Mesendoderm (in vitro differentiated cells): ENCODE data around the gene GNAQ.

Experiments used
- DNase-seq: peaks from one replicate; pipeline ENCODE4 v3.0.0; 2013
- H2AK5ac ChIP-seq: 2 replicates; pipeline ENCODE4 v1.6.1; 2013; ENCODE audit warnings: low read length, inconsistent platforms
- H2BK120ac ChIP-seq: 2 replicates; pipeline ENCODE4 v1.6.1; 2013; ENCODE audit warnings: low read depth, mild to moderate bottlenecking, low read length, moderate library complexity, mixed read lengths
- H2BK15ac ChIP-seq: replicated peaks from 2 replicates; pipeline ENCODE4 v1.6.1; 2013; ENCODE audit warnings: low read depth, mild to moderate bottlenecking, moderate library complexity
- H2BK5ac ChIP-seq: 2 replicates; pipeline ENCODE4 v1.6.1; 2013; ENCODE audit warnings: low read length, inconsistent platforms
- H3K18ac ChIP-seq: 2 replicates; pipeline ENCODE4 v1.6.1; 2013; ENCODE audit warnings: mild to moderate bottlenecking, low read length, mixed read lengths
- H3K23ac ChIP-seq: one replicate; pipeline ENCODE4 v1.6.1; 2013; ENCODE audit warnings: low read length
- H3K27ac ChIP-seq: 2 replicates; pipeline ENCODE4 v1.5.1; 2013; ENCODE audit warnings: low read depth, mild to moderate bottlenecking, inconsistent platforms, low read length, moderate library complexity
- H3K27me3 ChIP-seq: 2 replicates; pipeline ENCODE4 v1.6.1; 2013; ENCODE audit warnings: low read length, control low read depth, mild to moderate bottlenecking, inconsistent platforms; ENCODE audit not compliant: insufficient read depth, poor library complexity
- H3K36me3 ChIP-seq: 2 replicates; pipeline ENCODE4 v1.6.1; 2013; ENCODE audit warnings: low read length, inconsistent platforms; ENCODE audit not compliant: control insufficient read depth, insufficient read depth
- H3K4ac ChIP-seq: one replicate; pipeline ENCODE4 v1.6.1; 2013; ENCODE audit warnings: low read depth, mild to moderate bottlenecking, low read length, moderate library complexity
- H3K4me1 ChIP-seq: 2 replicates; pipeline ENCODE4 v1.6.1; 2013; ENCODE audit warnings: low read depth, low read length, inconsistent platforms; ENCODE audit not compliant: control insufficient read depth
- H3K4me2 ChIP-seq: 2 replicates; pipeline ENCODE4 v1.6.1; 2013; ENCODE audit warnings: low read length
- H3K4me3 ChIP-seq: 2 replicates; pipeline ENCODE4 v1.5.1; 2013; ENCODE audit warnings: mild to moderate bottlenecking, low read length
- H3K56ac ChIP-seq: one replicate; pipeline ENCODE4 v1.6.1; 2013; ENCODE audit warnings: low read length
- H3K79me1 ChIP-seq: 2 replicates; pipeline ENCODE4 v1.6.1; 2013; ENCODE audit warnings: low read length, inconsistent platforms
- H3K79me2 ChIP-seq: 2 replicates; pipeline ENCODE4 v1.6.1; 2013; ENCODE audit warnings: mild to moderate bottlenecking, low read length; ENCODE audit not compliant: control insufficient read depth, insufficient read depth
- H3K9ac ChIP-seq: 2 replicates; pipeline ENCODE4 v1.6.1; 2013; ENCODE audit warnings: low read length, inconsistent platforms
- H4K5ac ChIP-seq: one replicate; pipeline ENCODE4 v1.6.1; 2013; ENCODE audit warnings: low read length
- H4K8ac ChIP-seq: one replicate; pipeline ENCODE4 v1.6.1; 2013; ENCODE audit warnings: low read depth, mild to moderate bottlenecking, control low read depth, low read length, moderate library complexity
- WGBS: extraction: QIAGEN DNeasy Blood & Tissue Kit; methylation state at CpG from one replicate; pipeline ENCODE4 v1.1.7; 2013; ENCODE audit warnings: low lambda C conversion rate, missing lambda C conversion rate; ENCODE audit not compliant: insufficient coverage; ENCODE audit errors: extremely low coverage; 5-methylcytosine and 5-hydroxymethylcytosine counted together

Gene GNAQ

DNA sequence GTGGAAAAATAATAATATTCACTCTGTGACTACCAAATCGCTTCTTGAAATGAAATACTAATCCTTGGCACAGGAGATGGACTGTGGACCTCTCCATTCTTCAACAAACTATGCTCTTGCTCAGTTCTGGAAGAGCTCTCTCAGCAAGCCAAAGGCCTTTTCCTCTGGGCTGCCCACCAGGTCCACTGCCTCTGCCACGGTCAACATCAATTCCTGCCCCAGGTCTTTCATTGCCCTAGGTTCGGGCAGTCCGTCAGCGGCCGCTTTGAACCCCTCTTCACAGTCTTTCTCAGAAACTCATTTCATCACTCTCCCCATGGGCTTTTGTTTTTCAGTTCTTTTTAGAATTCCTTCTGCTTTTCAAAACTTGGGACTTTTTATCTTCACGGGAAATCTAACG is 64.9 kb downstream of the GNAQ start:
- Histone ChIP-seq H2AK5ac (no peak overlapping the region), H3K79me2 (peaks cover 31% of the 10 kb centered on the region), H3K4ac (no peak overlapping the region), H3K36me3 (no peaks in the 10 kb centered on the region), H3K4me3 (no peak overlapping the region), H3K56ac (no peak overlapping the region), H3K23ac (no peak overlapping the region), H3K27ac (no peak overlapping the region), H4K5ac (no peak overlapping the region), H2BK120ac (no peak overlapping the region), H4K8ac (no peak overlapping the region), H3K4me1 (peaks cover 4% of the 10 kb centered on the region), H3K27me3 (no peaks in the 10 kb centered on the region), H3K18ac (peak overlapping the region; percentile 70), H2BK15ac (no peak overlapping the region), H3K4me2 (no peak overlapping the region), H2BK5ac (no peak overlapping the region), H3K9ac (no peak overlapping the region), H3K79me1 (peaks cover 12% of the 10 kb centered on the region)
- no CpG with 5 or more reads among the region's 8 CpGs for WGBS
- DNase-seq, result no peak

GRCh38 chr9:77965445-77966123 is 66.0 kb downstream of the GNAQ start:
- Histone ChIP-seq H2AK5ac (no peak overlapping the region), H3K4me2 (no peak overlapping the region), H3K4me3 (no peak overlapping the region), H3K4ac (no peak overlapping the region), H3K4me1 (peaks cover 8% of the 10 kb centered on the region), H3K18ac (no peak overlapping the region), H4K5ac (no peak overlapping the region), H2BK5ac (no peak overlapping the region), H3K56ac (no peak overlapping the region), H2BK120ac (no peak overlapping the region), H3K9ac (no peak overlapping the region), H3K79me2 (peaks cover 35% of the 10 kb centered on the region), H3K79me1 (peaks cover 12% of the 10 kb centered on the region), H2BK15ac (no peak overlapping the region), H3K23ac (no peak overlapping the region), H3K27ac (no peak overlapping the region), H3K36me3 (no peaks in the 10 kb centered on the region), H4K8ac (no peak overlapping the region), H3K27me3 (no peaks in the 10 kb centered on the region)
- no CpG with 5 or more reads among the region's 6 CpGs for WGBS
- no peak for DNase-seq

DNA sequence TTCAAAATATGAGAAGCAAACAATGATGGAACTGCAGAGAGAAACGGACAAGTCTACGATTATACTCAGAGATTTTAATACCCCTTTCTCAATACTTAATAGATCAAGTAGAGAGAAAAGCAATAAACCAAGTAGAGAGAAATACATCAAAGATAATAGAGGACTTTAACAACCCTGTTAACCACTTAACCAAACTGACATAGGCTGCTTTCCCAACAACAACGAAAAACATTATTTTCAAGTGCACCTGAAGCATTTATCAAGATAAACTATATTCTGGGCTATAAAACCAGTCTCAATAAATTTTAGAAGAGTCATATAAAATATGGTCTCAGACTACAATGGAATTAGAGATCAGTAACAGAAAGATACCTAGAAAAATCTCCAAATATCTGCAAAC is 67.4 kb downstream of the GNAQ start:
- Histone ChIP-seq H3K36me3 (no peaks in the 10 kb centered on the region), H3K23ac (no peak overlapping the region), H2AK5ac (no peak overlapping the region), H3K18ac (no peak overlapping the region), H2BK15ac (no peak overlapping the region), H4K5ac (no peak overlapping the region), H3K4me2 (no peak overlapping the region), H3K27ac (no peak overlapping the region), H3K79me1 (peaks cover 11% of the 10 kb centered on the region), H3K56ac (no peak overlapping the region), H3K4me1 (peaks cover 10% of the 10 kb centered on the region), H2BK5ac (no peak overlapping the region), H3K4me3 (no peak overlapping the region), H4K8ac (no peak overlapping the region), H2BK120ac (no peak overlapping the region), H3K4ac (no peak overlapping the region), H3K9ac (no peak overlapping the region), H3K27me3 (no peaks in the 10 kb centered on the region), H3K79me2 (peaks cover 32% of the 10 kb centered on the region)
- no peak for DNase-seq
- WGBS, result no CpG with 5 or more reads among the region's 3 CpGs

- Histone ChIP-seq H4K8ac (no peak overlapping the region), H3K23ac (no peak overlapping the region), H3K56ac (peak overlapping the region; percentile 17), H4K5ac (no peak overlapping the region), H3K18ac (peak overlapping the region; percentile 71), H3K27me3 (no peaks in the 10 kb centered on the region), H3K4me3 (no peak overlapping the region), H3K4me2 (no peak overlapping the region), H3K9ac (no peak overlapping the region), H3K4ac (no peak overlapping the region), H2AK5ac (no peak overlapping the region), H3K79me2 (peaks cover 25% of the 10 kb centered on the region), H2BK15ac (no peak overlapping the region), H2BK5ac (no peak overlapping the region), H3K27ac (no peak overlapping the region), H3K36me3 (no peaks in the 10 kb centered on the region), H3K4me1 (peaks cover 11% of the 10 kb centered on the region), H3K79me1 (peaks cover 8% of the 10 kb centered on the region), H2BK120ac (no peak overlapping the region)
- peak; percentile 54 for DNase-seq
- WGBS, result no CpG with 5 or more reads among the region's 1 CpG
Measured at GRCh38 chr9:77961541-77961940, 70.1 kb downstream of the GNAQ start.

GRCh38 chr9:77960356-77961153 is 71.1 kb downstream of the GNAQ start:
- Histone ChIP-seq H3K79me1 (peaks cover 8% of the 10 kb centered on the region), H3K23ac (no peak overlapping the region), H3K27me3 (no peaks in the 10 kb centered on the region), H3K4me3 (no peak overlapping the region), H2BK15ac (no peak overlapping the region), H3K36me3 (no peaks in the 10 kb centered on the region), H3K56ac (no peak overlapping the region), H2AK5ac (no peak overlapping the region), H2BK120ac (no peak overlapping the region), H3K79me2 (peaks cover 20% of the 10 kb centered on the region), H3K4me2 (no peak overlapping the region), H4K5ac (no peak overlapping the region), H3K18ac (no peak overlapping the region), H3K27ac (no peak overlapping the region), H3K4ac (no peak overlapping the region), H3K4me1 (peaks cover 14% of the 10 kb centered on the region), H3K9ac (no peak overlapping the region), H2BK5ac (no peak overlapping the region), H4K8ac (no peak overlapping the region)
- DNase-seq, result peak; percentile 84
- no CpG with 5 or more reads among the region's 5 CpGs for WGBS
